Left ventricle myocardium superior (tissue), 1 donor: Measurements from ENCODE around the gene NIPAL3. TPM values are rescaled to one million over a fixed set of nuclear protein-coding genes. Genes with fewer than 3 reads are reported as not detected.

Experiments used
- ATAC-seq: fragments of 200-7000 bp; cut with Tn5 transposase; one replicate; pipeline ENCODE4 v1.9.1; 2020; ENCODE audit warnings: mild to moderate bottlenecking, moderate library complexity
- DNase-seq: peaks from one replicate; pipeline ENCODE4 v3.0.0-alpha.2; 2020
- intact Hi-C: fragments of 100-400 bp; cut with micrococcal nuclease; formaldehyde crosslinking; loops from one replicate; pipeline ENCODE4 v1.11.0; 2022
- long read RNA-seq: library from polyadenylated mRNA; unstranded; transcript quantifications from one replicate; pipeline ENCODE4 v2.0.0, GENCODE V29; 2021
- total RNA-seq: library from RNA; stranded (reverse); fragmentation: NEBNext Ultra II Directional; extraction: Animal tissue kit (Norgen Biotek cat#: 25700); gene quantifications from one replicate; pipeline ENCODE4 v1.2.1, GENCODE V29; 2021
- donor health status: DM: no; HTN: yes; CAD: no; lungs with severe emphysema.

Gene NIPAL3
- total RNA-seq: 34.6 TPM
- long read RNA-seq, transcript NIPAL3-204 (12 exons, 1,711 nt): major isoform, 33 of 45 reads
- long read RNA-seq, partial matches to known transcripts: 1 of 45 reads
- long read RNA-seq, other reads (novel, unspliced or antisense): 11 of 45 reads

GRCh38 chr1:24415334-24415909 lies at the start of gene NIPAL3:
NIPAL3 (plus strand) TSS chr1:24415802; CDS start chr1:24419548, 3,746 bp downstream.
- ATAC-seq (peak; percentile 95), DNase-seq (peak; percentile 97)
- intact Hi-C loops: no loop called here

GRCh38 chr1:24366707-24367106 lies 48.9 kb upstream of the NIPAL3 start:
- DNase-seq: no peak
- no peak for ATAC-seq

GRCh38 chr1:24369199-24369598 lies 46.4 kb upstream of the NIPAL3 start:
- intact Hi-C loops: no loop called here
- DNase-seq (no peak), ATAC-seq (peak; percentile 63)

More at GRCh38 chr1:24366707-24367106, 48.9 kb upstream of the NIPAL3 start:
- intact Hi-C loops: no loop called here

GRCh38 chr1:24369801-24370200 lies 45.8 kb upstream of the NIPAL3 start:
- no peak for DNase-seq
- ATAC-seq: no peak
- intact Hi-C loops: no loop called here

GRCh38 chr1:24373044-24373443 lies 42.6 kb upstream of the NIPAL3 start:
- DNase-seq: no peak
- ATAC-seq: no peak

GRCh38 chr1:24373710-24374109 lies 41.9 kb upstream of the NIPAL3 start:
- ATAC-seq: no peak
- intact Hi-C loops: no loop called here
- no peak for DNase-seq

More at GRCh38 chr1:24373044-24373443, 42.6 kb upstream of the NIPAL3 start:
- intact Hi-C loops: no loop called here

GRCh38 chr1:24374891-24375786 lies 40.5 kb upstream of the NIPAL3 start:
- no peak for DNase-seq
- ATAC-seq: no peak
- intact Hi-C loops: no loop called here

GRCh38 chr1:24379733-24380315 lies 35.8 kb upstream of the NIPAL3 start:
- intact Hi-C loops: no loop called here
- ATAC-seq: no peak
- no peak for DNase-seq

GRCh38 chr1:24380508-24380907 lies 35.1 kb upstream of the NIPAL3 start:
- no peak for DNase-seq
- no peak for ATAC-seq
- intact Hi-C loops: no loop called here

- DNase-seq: no peak
- intact Hi-C loops: no loop called here
- ATAC-seq: no peak
Measured at GRCh38 chr1:24381256-24381655, 34.3 kb upstream of the NIPAL3 start.

- DNase-seq (no peak), ATAC-seq (no peak)
- intact Hi-C loops: no loop called here
Measured at GRCh38 chr1:24382165-24382577, 33.4 kb upstream of the NIPAL3 start.

- no peak for DNase-seq
- intact Hi-C loops: no loop called here
- no peak for ATAC-seq
Measured at GRCh38 chr1:24383381-24383940, 32.1 kb upstream of the NIPAL3 start.

GRCh38 chr1:24384251-24385090 lies 31.1 kb upstream of the NIPAL3 start:
- no peak for DNase-seq
- intact Hi-C loops: no loop called here
- ATAC-seq: peak; percentile 45

GRCh38 chr1:24385160-24385940 lies 30.3 kb upstream of the NIPAL3 start:
- no peak for ATAC-seq
- DNase-seq: no peak
- intact Hi-C loops: no loop called here

GRCh38 chr1:24386241-24386640 lies 29.4 kb upstream of the NIPAL3 start:
- ATAC-seq (no peak), DNase-seq (no peak)
- intact Hi-C loops: no loop called here

- DNase-seq: no peak
- intact Hi-C loops: no loop called here
Measured at GRCh38 chr1:24386931-24387330, 28.7 kb upstream of the NIPAL3 start.

GRCh38 chr1:24387636-24388175 lies 27.9 kb upstream of the NIPAL3 start:
- intact Hi-C loops: no loop called here
- DNase-seq: no peak
- no peak for ATAC-seq

More at GRCh38 chr1:24386931-24387330, 28.7 kb upstream of the NIPAL3 start:
- no peak for ATAC-seq
